Measurements from ENCODE around the gene GRID1.

GRCh38 chr10:86267286-86268195, 99.1 kb downstream of the GRID1 start:
- TF ChIP-seq, protein P1, sequence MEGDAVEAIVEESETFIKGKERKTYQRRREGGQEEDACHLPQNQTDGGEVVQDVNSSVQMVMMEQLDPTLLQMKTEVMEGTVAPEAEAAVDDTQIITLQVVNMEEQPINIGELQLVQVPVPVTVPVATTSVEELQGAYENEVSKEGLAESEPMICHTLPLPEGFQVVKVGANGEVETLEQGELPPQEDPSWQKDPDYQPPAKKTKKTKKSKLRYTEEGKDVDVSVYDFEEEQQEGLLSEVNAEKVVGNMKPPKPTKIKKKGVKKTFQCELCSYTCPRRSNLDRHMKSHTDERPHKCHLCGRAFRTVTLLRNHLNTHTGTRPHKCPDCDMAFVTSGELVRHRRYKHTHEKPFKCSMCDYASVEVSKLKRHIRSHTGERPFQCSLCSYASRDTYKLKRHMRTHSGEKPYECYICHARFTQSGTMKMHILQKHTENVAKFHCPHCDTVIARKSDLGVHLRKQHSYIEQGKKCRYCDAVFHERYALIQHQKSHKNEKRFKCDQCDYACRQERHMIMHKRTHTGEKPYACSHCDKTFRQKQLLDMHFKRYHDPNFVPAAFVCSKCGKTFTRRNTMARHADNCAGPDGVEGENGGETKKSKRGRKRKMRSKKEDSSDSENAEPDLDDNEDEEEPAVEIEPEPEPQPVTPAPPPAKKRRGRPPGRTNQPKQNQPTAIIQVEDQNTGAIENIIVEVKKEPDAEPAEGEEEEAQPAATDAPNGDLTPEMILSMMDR (IDR thresholded peaks at IDR 0.05; ENCODE audit: insufficient read depth, low read depth, low read length), result no peak
- no peak for TF ChIP-seq EZH2 (IDR thresholded peaks at IDR 0.05; ENCODE audit: insufficient read depth, low read length)
